NCI-H524 (cell line): ENCODE data around the gene CHADL.
"Not testable (repeated sequence)": the region's sequence is repeated elsewhere in the genome, so short reads cannot be mapped to it uniquely, and the experiment has no call there.

Experiments
- DNase-seq, 2 experiments: peaks; one replicate each; lab custom pipeline; 2025; lab: John Stamatoyannopoulos, UW

The CHADL gene

GRCh38 chr22:41181349-41182241 lies 59.1 kb downstream of the CHADL start:
- DNase-seq = no peak

- no peak for DNase-seq
These were observed 59.8 kb downstream of the CHADL start for GRCh38 chr22:41180926-41181325.

GRCh38 chr22:41180362-41180761 lies 60.4 kb downstream of the CHADL start:
- DNase-seq = not testable (repeated sequence)
